Measurements from ENCODE around the gene PLXNB1.

DNA sequence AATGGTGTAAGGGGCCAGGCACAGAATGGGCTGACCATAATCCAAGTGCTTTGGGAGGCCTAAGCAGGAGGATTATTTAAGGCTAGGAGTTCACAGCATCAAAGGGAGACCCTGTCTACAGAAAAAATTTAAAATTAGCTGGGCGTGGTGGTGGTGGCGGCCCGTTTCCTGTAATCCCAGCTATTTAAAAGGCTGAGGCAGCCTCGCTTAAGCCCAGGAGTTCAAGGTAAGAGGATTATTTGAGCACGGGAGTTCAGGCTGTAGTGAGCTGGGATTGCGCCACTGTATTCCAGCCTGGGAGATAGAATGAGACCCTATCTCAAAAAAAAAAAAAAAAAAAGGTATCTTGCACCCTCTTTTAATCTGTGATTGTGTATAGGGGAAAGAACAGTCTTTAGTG is 12.1 kb upstream of the PLXNB1 start:
- TF ChIP-seq, protein P1, sequence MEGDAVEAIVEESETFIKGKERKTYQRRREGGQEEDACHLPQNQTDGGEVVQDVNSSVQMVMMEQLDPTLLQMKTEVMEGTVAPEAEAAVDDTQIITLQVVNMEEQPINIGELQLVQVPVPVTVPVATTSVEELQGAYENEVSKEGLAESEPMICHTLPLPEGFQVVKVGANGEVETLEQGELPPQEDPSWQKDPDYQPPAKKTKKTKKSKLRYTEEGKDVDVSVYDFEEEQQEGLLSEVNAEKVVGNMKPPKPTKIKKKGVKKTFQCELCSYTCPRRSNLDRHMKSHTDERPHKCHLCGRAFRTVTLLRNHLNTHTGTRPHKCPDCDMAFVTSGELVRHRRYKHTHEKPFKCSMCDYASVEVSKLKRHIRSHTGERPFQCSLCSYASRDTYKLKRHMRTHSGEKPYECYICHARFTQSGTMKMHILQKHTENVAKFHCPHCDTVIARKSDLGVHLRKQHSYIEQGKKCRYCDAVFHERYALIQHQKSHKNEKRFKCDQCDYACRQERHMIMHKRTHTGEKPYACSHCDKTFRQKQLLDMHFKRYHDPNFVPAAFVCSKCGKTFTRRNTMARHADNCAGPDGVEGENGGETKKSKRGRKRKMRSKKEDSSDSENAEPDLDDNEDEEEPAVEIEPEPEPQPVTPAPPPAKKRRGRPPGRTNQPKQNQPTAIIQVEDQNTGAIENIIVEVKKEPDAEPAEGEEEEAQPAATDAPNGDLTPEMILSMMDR (conservative IDR thresholded peaks at IDR 0.05 in 1 of 2, IDR thresholded peaks at IDR 0.05 in 1 of 2; ENCODE audit: extremely low read depth in 1 of 2, insufficient read depth in 1 of 2, low read depth in 1 of 2, low read length in 2 of 2): no peak
- no peak for TF ChIP-seq EZH2 (IDR thresholded peaks at IDR 0.05; ENCODE audit: borderline replicate concordance, low read length)

Measured in mammary epithelial cell (primary cell).